ENCODE data around the gene MORN1.

DNA sequence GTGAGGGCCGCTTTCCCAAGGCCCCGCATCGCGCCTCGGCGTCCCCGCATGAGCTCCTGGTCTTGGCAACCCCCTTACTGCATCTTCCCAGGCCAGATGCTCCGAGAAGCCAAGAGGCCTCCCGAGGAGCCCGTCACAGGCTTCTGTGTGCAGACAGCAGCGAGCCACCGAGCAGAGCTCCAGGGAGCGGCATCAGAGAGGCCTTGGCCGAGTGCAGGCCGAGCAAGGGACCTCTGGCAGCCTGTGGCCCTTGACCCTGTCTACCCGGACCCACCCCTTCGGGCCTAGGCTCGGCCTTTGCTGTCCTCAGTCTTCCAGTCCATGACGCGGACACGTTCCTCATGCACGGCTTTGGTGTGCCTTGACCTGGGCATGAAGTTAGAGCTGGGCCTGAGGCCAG, 63.5 kb downstream of the MORN1 start:
- TF ChIP-seq, protein P1, sequence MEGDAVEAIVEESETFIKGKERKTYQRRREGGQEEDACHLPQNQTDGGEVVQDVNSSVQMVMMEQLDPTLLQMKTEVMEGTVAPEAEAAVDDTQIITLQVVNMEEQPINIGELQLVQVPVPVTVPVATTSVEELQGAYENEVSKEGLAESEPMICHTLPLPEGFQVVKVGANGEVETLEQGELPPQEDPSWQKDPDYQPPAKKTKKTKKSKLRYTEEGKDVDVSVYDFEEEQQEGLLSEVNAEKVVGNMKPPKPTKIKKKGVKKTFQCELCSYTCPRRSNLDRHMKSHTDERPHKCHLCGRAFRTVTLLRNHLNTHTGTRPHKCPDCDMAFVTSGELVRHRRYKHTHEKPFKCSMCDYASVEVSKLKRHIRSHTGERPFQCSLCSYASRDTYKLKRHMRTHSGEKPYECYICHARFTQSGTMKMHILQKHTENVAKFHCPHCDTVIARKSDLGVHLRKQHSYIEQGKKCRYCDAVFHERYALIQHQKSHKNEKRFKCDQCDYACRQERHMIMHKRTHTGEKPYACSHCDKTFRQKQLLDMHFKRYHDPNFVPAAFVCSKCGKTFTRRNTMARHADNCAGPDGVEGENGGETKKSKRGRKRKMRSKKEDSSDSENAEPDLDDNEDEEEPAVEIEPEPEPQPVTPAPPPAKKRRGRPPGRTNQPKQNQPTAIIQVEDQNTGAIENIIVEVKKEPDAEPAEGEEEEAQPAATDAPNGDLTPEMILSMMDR (IDR thresholded peaks at IDR 0.05) = no peak
- no peak for TF ChIP-seq POLR2A (IDR thresholded peaks at IDR 0.05)
